ENCODE data around the gene OTULIN. TPM values are rescaled to one million over a fixed set of nuclear protein-coding genes. Genes with fewer than 3 reads are reported as not detected.

The OTULIN gene
- total RNA-seq, 2 experiments from 2014 or later: 48.0 to 48.2 TPM

GRCh38 chr5:14743601-14744295, 79.2 kb downstream of the OTULIN start:
- DNase-seq (no peak), ATAC-seq (no peak)
- no peaks in the 10 kb centered on the region for H3K9me3 Mint-ChIP-seq (ENCODE audit: low read depth)
- no peaks in the 10 kb centered on the region for H3K27me3 Mint-ChIP-seq
- no peak overlapping the region for H3K4me3 Mint-ChIP-seq
- peaks cover 28% of the 10 kb centered on the region for H3K36me3 Mint-ChIP-seq (ENCODE audit: low read depth)
- H3K4me1 Mint-ChIP-seq: peaks cover 27% of the 10 kb centered on the region
- POLR2A ChIA-PET: no interaction called here
- intact Hi-C loops (cut with DNase I, micrococcal nuclease): no loop called here
- CTCF ChIA-PET: interaction anchor here (0.9 to 1.3 kb wide), 4 partner anchors 15 to 271 kb away, joined by 3 to 4 read pairs (median 4); no protein-coding TSS in a partner anchor
- H3K27ac Mint-ChIP-seq: no peak overlapping the region

DNA sequence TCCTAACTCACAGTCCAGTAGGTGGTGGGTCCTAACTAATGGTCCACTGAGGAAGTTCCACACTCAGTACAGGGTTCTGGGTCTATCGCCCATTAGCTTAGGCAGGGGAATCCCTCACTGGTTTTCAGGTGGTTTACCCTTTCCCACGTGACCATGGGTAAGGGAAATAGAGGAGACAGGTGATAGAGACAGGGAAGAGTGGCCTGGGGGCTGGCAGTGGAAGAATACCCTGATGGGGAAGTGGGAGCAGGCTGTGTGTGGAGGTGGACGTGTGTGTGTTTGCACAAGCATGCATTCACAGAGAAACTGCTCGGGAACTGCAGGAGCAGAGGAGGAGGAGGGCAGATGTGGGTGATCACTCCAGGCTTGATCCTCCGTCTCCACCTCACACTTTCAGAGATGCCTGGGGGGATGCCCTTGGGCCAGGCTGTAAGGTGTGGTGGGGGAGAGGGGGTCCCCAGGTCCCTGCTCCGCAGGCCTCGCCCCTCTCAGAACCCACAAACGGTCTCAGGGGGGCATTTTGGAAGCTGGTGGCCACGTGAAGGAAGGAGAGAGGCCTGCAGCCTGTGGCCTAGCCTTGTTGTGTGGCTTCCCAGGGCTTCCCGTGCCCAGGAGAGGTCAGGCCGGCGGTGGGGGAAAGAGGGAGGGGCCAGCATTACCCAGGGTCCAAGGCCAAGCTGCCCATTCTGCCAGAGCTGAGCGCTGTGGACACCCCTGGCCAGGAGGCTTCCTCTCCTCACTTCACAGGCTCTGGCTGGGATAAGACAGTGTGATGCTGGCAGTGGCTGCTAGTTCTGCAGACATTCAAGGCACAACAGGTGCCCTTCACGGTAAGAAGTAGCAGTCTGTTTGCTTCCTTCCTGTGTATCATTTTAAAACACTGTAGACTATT, 80.0 kb downstream of the OTULIN start:
- ATAC-seq (no peak), DNase-seq (no peak)
- POLR2A ChIA-PET: no interaction called here
- no peaks in the 10 kb centered on the region for H3K27me3 Mint-ChIP-seq
- no peak overlapping the region for H3K4me3 Mint-ChIP-seq
- CTCF ChIA-PET: interaction anchor here (0.9 to 1.0 kb wide), 2 partner anchors 16 to 270 kb away, joined by 3 to 4 read pairs; no protein-coding TSS in a partner anchor
- H3K36me3 Mint-ChIP-seq (ENCODE audit: low read depth): peaks cover 30% of the 10 kb centered on the region
- intact Hi-C loops (cut with DNase I, micrococcal nuclease): no loop called here
- peaks cover 27% of the 10 kb centered on the region for H3K4me1 Mint-ChIP-seq
- H3K27ac Mint-ChIP-seq: peak overlapping the region; percentile 17
- no peaks in the 10 kb centered on the region for H3K9me3 Mint-ChIP-seq (ENCODE audit: low read depth)

GRCh38 chr5:14745188-14745563, 80.7 kb downstream of the OTULIN start:
- no peak overlapping the region for H3K27ac Mint-ChIP-seq
- peaks cover 27% of the 10 kb centered on the region for H3K4me1 Mint-ChIP-seq

GRCh38 chr5:14745753-14746152, 81.2 kb downstream of the OTULIN start:
- Mint-ChIP-seq H3K4me3 (no peak overlapping the region), H3K27ac (no peak overlapping the region), H3K4me1 (peaks cover 27% of the 10 kb centered on the region), H3K36me3 (ENCODE audit: low read depth) (peaks cover 37% of the 10 kb centered on the region), H3K27me3 (no peaks in the 10 kb centered on the region), H3K9me3 (ENCODE audit: low read depth) (no peaks in the 10 kb centered on the region)
- POLR2A ChIA-PET: no interaction called here
- CTCF ChIA-PET: no interaction called here
- intact Hi-C loops (cut with DNase I, micrococcal nuclease): no loop called here
- DNase-seq (peak; percentile 29), ATAC-seq (peak; percentile 52)

More at GRCh38 chr5:14745188-14745563, 80.7 kb downstream of the OTULIN start:
- ChIA-PET CTCF (no interaction called here), POLR2A (no interaction called here)
- DNase-seq (no peak), ATAC-seq (no peak)
- H3K36me3 Mint-ChIP-seq (ENCODE audit: low read depth): peaks cover 35% of the 10 kb centered on the region
- no peak overlapping the region for H3K4me3 Mint-ChIP-seq
- H3K27me3 Mint-ChIP-seq: no peaks in the 10 kb centered on the region
- intact Hi-C loops (cut with DNase I, micrococcal nuclease): no loop called here
- no peaks in the 10 kb centered on the region for H3K9me3 Mint-ChIP-seq (ENCODE audit: low read depth)

GRCh38 chr5:14748180-14748900, 83.8 kb downstream of the OTULIN start:
- no peaks in the 10 kb centered on the region for H3K9me3 Mint-ChIP-seq (ENCODE audit: low read depth)
- no peak for DNase-seq
- intact Hi-C loops (cut with DNase I, micrococcal nuclease): no loop called here
- no peaks in the 10 kb centered on the region for H3K27me3 Mint-ChIP-seq
- H3K4me1 Mint-ChIP-seq: peaks cover 12% of the 10 kb centered on the region
- peaks cover 34% of the 10 kb centered on the region for H3K36me3 Mint-ChIP-seq (ENCODE audit: low read depth)
- no peak overlapping the region for H3K27ac Mint-ChIP-seq
- CTCF ChIA-PET: interaction anchor here (0.6 to 1.9 kb wide), 3 partner anchors 21 to 23 kb away, joined by 3 to 6 read pairs (median 4); no protein-coding TSS in a partner anchor
- ATAC-seq: no peak
- POLR2A ChIA-PET: no interaction called here
- H3K4me3 Mint-ChIP-seq: no peak overlapping the region

Other genes starting within 250 kb of the OTULIN start
- gene OTULINL, start 82.9 kb upstream of the OTULIN start, total RNA-seq: 10 to 100 TPM in 1 of 2 experiments, 1 to 10 TPM in 1; 9.4 to 10.9 TPM
- 10 to 100 TPM; 72.8 to 76.4 TPM for gene ANKH, start 207.1 kb downstream of the OTULIN start, total RNA-seq

All from activated CD4-positive, alpha-beta T cell treated with anti-CD3 and anti-CD28 coated beads for 36 hours (primary cell).